Activated T-helper 2 cell treated with anti-CD3 and anti-CD28 coated beads, Interferon-gamma antibody, Interleukin-2, Interleukin-4, amounts not matched to agents 10 μg/mL and 5 μg/mL and 100 μg/mL, durations not matched to agents 14 hours and 24 hours and 36 hours (primary cell): ENCODE results near the gene C18orf63. TPM values are rescaled to one million over a fixed set of nuclear protein-coding genes. Genes with fewer than 3 reads are reported as not detected.

ENCODE experiments used
- DNase-seq: peaks from one replicate; pipeline ENCODE4 v3.0.0; 2021; ENCODE audit warnings: low spot score
- H3K27ac Mint-ChIP-seq: one replicate; pipeline ENCODE4 v1.8.0; 2021; ENCODE audit warnings: mixed read lengths
- H3K27me3 Mint-ChIP-seq: one replicate; pipeline ENCODE4 v1.8.0; 2021; ENCODE audit warnings: low read depth, mixed read lengths
- H3K36me3 Mint-ChIP-seq: one replicate; pipeline ENCODE4 v1.8.0; 2021; ENCODE audit warnings: low read depth, mixed read lengths
- H3K4me1 Mint-ChIP-seq: one replicate; pipeline ENCODE4 v1.8.0; 2021; ENCODE audit warnings: low read depth, mixed read lengths
- H3K4me3 Mint-ChIP-seq: one replicate; pipeline ENCODE4 v1.8.0; 2021; ENCODE audit warnings: low read depth, mild to moderate bottlenecking, moderate library complexity, mixed read lengths
- H3K9me3 Mint-ChIP-seq: one replicate; pipeline ENCODE4 v1.8.0; 2021; ENCODE audit warnings: mixed read lengths
- intact Hi-C: fragments of 100-400 bp; cut with micrococcal nuclease; formaldehyde crosslinking; loops from one replicate; pipeline ENCODE4 v1.15.1; 2023
- total RNA-seq: library from RNA; stranded (reverse); gene quantifications from 2 replicates; pipeline ENCODE4 v1.2.3, GENCODE V29; 2022

C18orf63 gene
- not detected in 2 replicates for total RNA-seq

DNA sequence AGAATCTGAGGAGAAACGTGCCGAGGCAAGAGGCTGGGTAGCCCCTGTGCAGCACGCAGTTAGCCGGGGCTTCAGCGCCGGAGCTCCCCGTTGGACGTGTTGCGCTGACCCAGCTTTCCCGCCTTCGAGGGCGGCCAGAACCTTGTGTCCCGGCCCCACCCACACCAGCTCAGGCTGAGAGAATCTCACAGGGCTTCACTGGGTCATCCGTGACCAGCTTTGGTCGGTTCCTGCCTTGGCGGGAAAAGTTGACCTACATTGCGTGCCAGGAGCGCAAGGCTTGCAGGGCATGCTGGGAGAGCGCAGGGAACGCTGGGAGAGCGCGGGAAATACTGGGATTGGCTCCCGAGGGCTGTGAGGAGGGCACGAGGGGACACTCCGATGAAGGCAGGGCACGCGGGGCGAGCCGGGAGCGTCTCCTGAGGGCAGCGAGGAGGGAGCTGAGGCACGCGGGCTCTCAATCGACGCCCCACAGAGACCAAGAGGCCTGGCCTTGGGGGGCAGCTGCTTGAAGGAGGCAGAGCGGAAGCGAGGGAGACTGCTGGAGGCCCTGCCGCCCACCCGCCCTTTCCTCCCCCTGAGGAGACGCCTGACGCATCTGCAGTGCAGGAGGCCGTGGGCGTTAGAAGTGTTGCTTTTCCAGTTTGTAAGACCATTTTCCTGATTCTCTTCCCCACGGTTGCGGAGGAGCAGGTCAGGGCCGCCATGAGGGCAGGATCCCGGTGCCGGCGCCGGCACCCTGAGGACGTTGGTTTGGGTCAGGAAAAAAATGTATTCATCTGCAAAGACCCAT is at the start of gene C18orf63:
Gene C18orf63 (plus strand): TSS at position 376 of the 793 bp plus-strand sequence. CDS start 2,027 bp downstream, outside the sequence.
- Mint-ChIP-seq H3K27me3 (peaks cover 14% of the 10 kb centered on the region), H3K9me3 (no peaks in the 10 kb centered on the region), H3K4me3 (no peak within 1 kb of the TSS), H3K4me1 (no peaks in the 10 kb centered on the region), H3K36me3 (no peaks in the 10 kb centered on the region), H3K27ac (no peak within 1 kb of the TSS)
- DNase-seq = no peak
- intact Hi-C loops = no loop called here

GRCh38 chr18:74266161-74266560 is 49.5 kb upstream of the C18orf63 start:
- DNase-seq = no peak
- H3K36me3 Mint-ChIP-seq = peaks cover 5% of the 10 kb centered on the region
- H3K9me3 Mint-ChIP-seq = no peaks in the 10 kb centered on the region
- H3K27ac Mint-ChIP-seq = no peak overlapping the region
- peaks cover 5% of the 10 kb centered on the region for H3K4me1 Mint-ChIP-seq
- intact Hi-C loops = no loop called here
- no peaks in the 10 kb centered on the region for H3K27me3 Mint-ChIP-seq
- H3K4me3 Mint-ChIP-seq = no peak overlapping the region

DNA sequence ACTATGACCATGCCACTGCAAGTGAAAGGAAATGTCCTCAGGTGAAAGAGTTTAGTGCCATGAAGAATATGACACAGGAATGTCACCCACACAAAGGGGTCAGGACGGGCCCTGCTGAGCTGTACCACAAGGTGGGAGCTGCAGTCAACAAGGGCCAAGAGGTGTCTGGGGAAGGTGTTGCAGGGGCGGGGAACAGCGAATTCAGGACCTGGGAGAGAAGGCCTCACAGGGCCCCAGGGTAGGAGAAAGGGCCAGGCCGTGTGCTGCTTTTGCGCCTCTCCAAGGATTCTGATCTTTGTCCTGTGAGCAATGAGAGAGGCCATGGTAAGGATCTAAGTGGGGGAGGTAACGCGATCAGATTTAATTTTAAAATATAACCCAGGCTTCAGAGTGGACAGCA is 47.5 kb upstream of the C18orf63 start:
- no peak for DNase-seq
- H3K27ac Mint-ChIP-seq = no peak overlapping the region
- intact Hi-C loops = no loop called here
- no peaks in the 10 kb centered on the region for H3K36me3 Mint-ChIP-seq
- H3K9me3 Mint-ChIP-seq = no peaks in the 10 kb centered on the region
- peaks cover 5% of the 10 kb centered on the region for H3K4me1 Mint-ChIP-seq
- H3K4me3 Mint-ChIP-seq = no peak overlapping the region
- no peaks in the 10 kb centered on the region for H3K27me3 Mint-ChIP-seq

GRCh38 chr18:74268933-74269620 is 46.6 kb upstream of the C18orf63 start:
- H3K27ac Mint-ChIP-seq = no peak overlapping the region
- intact Hi-C loops = no loop called here
- H3K4me1 Mint-ChIP-seq = peaks cover 5% of the 10 kb centered on the region
- H3K27me3 Mint-ChIP-seq = no peaks in the 10 kb centered on the region
- DNase-seq = no peak
- H3K9me3 Mint-ChIP-seq = no peaks in the 10 kb centered on the region
- no peak overlapping the region for H3K4me3 Mint-ChIP-seq
- H3K36me3 Mint-ChIP-seq = no peaks in the 10 kb centered on the region

- Mint-ChIP-seq H3K27ac (no peak overlapping the region), H3K4me3 (no peak overlapping the region), H3K36me3 (no peaks in the 10 kb centered on the region), H3K4me1 (no peaks in the 10 kb centered on the region), H3K27me3 (no peaks in the 10 kb centered on the region), H3K9me3 (no peaks in the 10 kb centered on the region)
- intact Hi-C loops = no loop called here
- no peak for DNase-seq
Observed at GRCh38 chr18:74271635-74272034, 44.0 kb upstream of the C18orf63 start.

DNA sequence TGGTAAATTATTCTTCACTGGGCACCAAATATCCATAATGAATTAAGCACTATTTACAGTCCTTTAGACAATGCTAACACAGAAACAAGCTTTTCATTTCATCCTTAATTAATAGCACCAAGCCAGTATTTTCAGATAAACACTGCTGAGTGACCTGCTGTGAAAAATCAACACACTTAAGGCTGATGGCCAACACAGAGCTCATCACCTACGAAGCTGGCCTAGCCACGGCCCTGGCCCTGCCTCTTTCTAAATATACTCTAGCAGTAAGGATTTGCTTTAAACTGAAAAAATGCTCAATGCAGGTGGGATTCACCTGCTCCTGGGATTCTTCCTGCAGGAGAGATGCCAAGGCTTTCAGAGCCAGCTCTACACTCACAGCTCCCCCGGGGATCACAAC is 42.2 kb upstream of the C18orf63 start:
- DNase-seq = no peak
- no peaks in the 10 kb centered on the region for H3K36me3 Mint-ChIP-seq
- H3K9me3 Mint-ChIP-seq = no peaks in the 10 kb centered on the region
- no peak overlapping the region for H3K4me3 Mint-ChIP-seq
- H3K27me3 Mint-ChIP-seq = no peaks in the 10 kb centered on the region
- intact Hi-C loops = no loop called here
- H3K4me1 Mint-ChIP-seq = no peaks in the 10 kb centered on the region
- no peak overlapping the region for H3K27ac Mint-ChIP-seq

DNA sequence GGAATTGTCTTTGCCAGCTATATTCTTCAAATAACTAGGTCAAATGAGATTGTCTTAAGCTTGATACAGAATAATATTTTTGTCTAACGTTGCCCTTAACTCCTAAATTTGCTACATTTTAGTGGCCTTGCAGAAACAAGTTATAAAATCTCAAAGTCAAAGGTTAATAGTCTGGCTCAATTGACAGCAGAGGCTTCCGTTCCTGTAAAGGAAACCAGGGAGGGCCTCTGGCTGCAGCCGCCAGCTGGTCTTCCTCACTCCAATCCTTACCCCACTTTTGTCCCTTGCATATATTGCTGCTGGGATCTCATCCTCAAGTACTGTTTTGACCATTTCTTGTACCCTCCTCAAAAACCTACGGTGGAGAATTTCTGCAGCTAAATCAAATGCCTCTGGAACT is 40.9 kb upstream of the C18orf63 start:
- no peaks in the 10 kb centered on the region for H3K36me3 Mint-ChIP-seq
- DNase-seq = no peak
- intact Hi-C loops = no loop called here
- no peaks in the 10 kb centered on the region for H3K27me3 Mint-ChIP-seq
- H3K4me3 Mint-ChIP-seq = no peak overlapping the region
- H3K4me1 Mint-ChIP-seq = no peaks in the 10 kb centered on the region
- no peak overlapping the region for H3K27ac Mint-ChIP-seq
- no peaks in the 10 kb centered on the region for H3K9me3 Mint-ChIP-seq

- Mint-ChIP-seq H3K27ac (no peak overlapping the region), H3K36me3 (no peaks in the 10 kb centered on the region), H3K9me3 (no peaks in the 10 kb centered on the region), H3K4me1 (no peaks in the 10 kb centered on the region), H3K27me3 (no peaks in the 10 kb centered on the region), H3K4me3 (no peak overlapping the region)
- DNase-seq = no peak
- intact Hi-C loops = no loop called here
Observed at GRCh38 chr18:74275736-74276135, 39.9 kb upstream of the C18orf63 start.

- no peaks in the 10 kb centered on the region for H3K4me1 Mint-ChIP-seq
- H3K9me3 Mint-ChIP-seq = no peaks in the 10 kb centered on the region
- no peaks in the 10 kb centered on the region for H3K36me3 Mint-ChIP-seq
- H3K27me3 Mint-ChIP-seq = no peaks in the 10 kb centered on the region
- no peak for DNase-seq
- H3K4me3 Mint-ChIP-seq = no peak overlapping the region
- no peak overlapping the region for H3K27ac Mint-ChIP-seq
- intact Hi-C loops = no loop called here
Observed at GRCh38 chr18:74276609-74277008, 39.0 kb upstream of the C18orf63 start.

DNA sequence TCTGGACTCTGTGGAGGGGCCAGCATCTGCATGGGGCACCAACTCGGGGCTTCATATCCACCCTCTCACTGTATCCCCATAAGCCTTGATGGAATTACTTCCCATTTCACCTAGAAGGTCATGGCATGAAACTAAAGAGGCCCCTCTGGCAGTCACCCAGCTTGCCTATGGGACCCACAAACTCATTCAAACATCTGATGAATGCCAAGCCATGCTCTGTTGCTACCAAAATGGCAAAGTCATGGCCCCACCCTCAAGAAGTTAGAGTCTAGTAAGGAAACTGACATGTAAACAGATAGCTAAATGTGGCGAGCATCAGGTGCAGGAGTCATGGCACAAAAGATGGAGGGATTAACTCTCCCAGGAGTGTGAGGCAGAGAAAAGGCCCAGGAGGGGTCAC is 38.3 kb upstream of the C18orf63 start:
- no peak overlapping the region for H3K4me3 Mint-ChIP-seq
- no peaks in the 10 kb centered on the region for H3K27me3 Mint-ChIP-seq
- H3K27ac Mint-ChIP-seq = no peak overlapping the region
- intact Hi-C loops = no loop called here
- no peaks in the 10 kb centered on the region for H3K36me3 Mint-ChIP-seq
- H3K9me3 Mint-ChIP-seq = no peaks in the 10 kb centered on the region
- peaks cover under 1% of the 10 kb centered on the region for H3K4me1 Mint-ChIP-seq
- DNase-seq = no peak

DNA sequence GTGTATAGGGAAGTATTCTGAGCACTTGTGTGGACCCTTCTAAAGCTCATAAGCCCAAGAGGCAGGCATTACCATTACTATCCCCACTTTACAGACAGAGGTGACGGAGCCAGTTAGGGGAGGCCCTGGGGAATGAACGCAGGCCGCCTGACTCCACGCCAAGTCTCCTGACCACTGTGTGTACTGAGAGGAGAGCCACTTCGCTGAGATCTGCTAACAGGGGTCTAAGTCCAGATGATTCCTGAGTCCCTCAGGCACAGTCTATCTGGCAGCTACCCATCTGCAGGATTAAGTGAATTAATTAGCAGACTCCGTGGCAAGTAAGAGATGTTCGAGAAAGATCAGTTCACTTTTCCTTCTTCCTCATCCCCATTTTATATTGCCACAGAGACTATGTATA is 37.6 kb upstream of the C18orf63 start:
- Mint-ChIP-seq H3K4me3 (no peak overlapping the region), H3K27me3 (no peaks in the 10 kb centered on the region), H3K27ac (no peak overlapping the region), H3K36me3 (no peaks in the 10 kb centered on the region), H3K9me3 (no peaks in the 10 kb centered on the region), H3K4me1 (peaks cover 6% of the 10 kb centered on the region)
- no peak for DNase-seq
- intact Hi-C loops = no loop called here

DNA sequence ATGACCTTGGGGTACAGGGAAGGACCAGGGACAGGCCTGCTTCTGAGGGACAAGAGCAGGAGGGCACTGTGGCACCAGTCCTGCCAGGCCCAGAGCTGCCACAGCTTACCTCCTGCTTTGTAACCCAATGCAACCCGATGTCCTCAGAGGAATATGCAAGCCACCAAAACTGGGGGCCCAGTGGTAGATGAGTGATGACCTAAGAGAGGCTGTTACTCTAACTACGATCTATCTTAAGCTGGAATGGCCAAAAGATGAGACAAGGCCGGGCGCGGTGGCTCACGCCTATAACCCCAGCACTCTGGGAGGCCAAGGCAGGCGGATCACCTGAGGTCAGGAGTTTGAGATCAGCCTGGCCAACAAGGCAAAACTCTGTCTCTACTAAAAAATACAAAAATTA is 36.7 kb upstream of the C18orf63 start:
- Mint-ChIP-seq H3K27ac (no peak overlapping the region), H3K4me3 (no peak overlapping the region), H3K27me3 (no peaks in the 10 kb centered on the region), H3K9me3 (no peaks in the 10 kb centered on the region), H3K36me3 (no peaks in the 10 kb centered on the region), H3K4me1 (peaks cover 9% of the 10 kb centered on the region)
- no peak for DNase-seq
- intact Hi-C loops = no loop called here
